Eye (tissue), 1 donor: ENCODE results near the gene GTF2I.
"Not testable (repeated sequence)": the region's sequence is repeated elsewhere in the genome, so short reads cannot be mapped to it uniquely, and the experiment has no call there.

Experiments
- DNase-seq: peaks from one replicate; pipeline ENCODE4 v3.0.0-alpha.2; 2015

GTF2I gene

GRCh38 chr7:74656837-74657691 is 454 bp upstream of the GTF2I start:
- peak; percentile 99 for DNase-seq

GRCh38 chr7:74658178-74659004 is 873 bp downstream of the GTF2I start:
- DNase-seq = peak; percentile 96

GRCh38 chr7:74660202-74660601 is 2.7 kb downstream of the GTF2I start:
- DNase-seq = not testable (repeated sequence)

DNA sequence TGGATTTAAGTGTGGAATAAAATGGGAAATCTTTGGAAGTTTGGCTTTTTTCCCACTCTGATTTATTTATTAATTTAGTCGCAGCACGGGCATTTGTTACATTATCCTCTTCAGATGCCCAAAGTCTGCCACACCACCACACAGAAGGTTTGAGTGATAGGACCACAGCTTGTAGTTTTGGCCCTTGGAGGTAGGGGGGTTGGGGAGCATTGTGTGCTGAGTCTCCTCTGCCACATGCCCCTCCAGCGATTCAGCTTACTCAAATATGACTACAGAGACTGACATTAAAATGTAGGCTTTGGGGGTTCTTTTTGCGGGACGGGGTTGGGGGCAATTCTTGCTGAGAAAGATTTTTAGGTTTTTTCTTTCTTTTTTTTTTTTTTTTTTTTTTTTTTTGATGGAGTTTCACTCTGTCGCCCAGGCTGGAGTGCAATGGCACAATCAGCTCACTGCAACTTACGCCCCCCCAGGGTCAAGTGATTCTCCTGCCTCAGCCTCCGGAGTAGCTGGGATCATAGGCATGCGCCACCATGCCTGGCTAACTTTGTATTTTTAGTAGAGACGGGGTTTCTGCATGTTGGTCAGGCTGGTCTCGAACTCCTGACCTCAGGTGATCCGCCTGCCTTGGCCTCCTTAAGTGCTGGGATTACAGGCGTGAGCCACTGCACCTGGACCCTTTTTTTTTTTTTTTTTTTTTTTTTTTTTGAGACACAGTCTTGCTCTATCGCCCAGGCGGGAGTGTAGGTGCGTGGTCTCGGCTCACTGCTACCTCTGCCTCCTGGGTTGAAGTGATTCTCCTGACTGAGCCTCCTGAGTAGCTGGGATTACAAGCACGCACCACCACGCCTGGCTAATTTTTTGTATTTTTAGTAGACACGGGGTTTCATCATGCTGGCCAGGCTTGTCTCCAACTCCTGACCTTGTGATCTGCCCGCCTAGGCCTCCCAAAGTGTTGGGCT is 4.6 kb downstream of the GTF2I start:
- DNase-seq = not testable (repeated sequence)

- no peak for DNase-seq
These were observed 7.9 kb downstream of the GTF2I start for GRCh38 chr7:74665296-74665938.

DNA sequence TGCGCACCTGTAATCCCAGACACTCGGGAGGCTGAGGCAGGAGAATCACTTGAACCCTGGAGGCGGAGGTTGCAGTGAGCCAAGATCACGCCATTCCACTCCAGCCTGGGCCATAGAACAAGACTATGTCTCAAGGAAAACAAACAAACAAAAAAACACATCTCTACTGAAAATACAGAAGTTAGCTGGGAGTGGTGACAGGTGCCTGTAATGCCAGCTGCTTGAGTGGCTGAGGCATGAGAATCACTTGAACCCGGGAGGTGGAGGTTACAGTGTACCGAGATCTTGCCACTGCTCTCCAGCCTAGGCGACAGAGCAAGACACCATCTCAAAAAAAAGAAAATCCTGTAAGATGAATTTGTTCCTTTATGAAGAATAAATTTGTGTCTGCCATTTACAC is 9.5 kb downstream of the GTF2I start:
- not testable (repeated sequence) for DNase-seq

DNA sequence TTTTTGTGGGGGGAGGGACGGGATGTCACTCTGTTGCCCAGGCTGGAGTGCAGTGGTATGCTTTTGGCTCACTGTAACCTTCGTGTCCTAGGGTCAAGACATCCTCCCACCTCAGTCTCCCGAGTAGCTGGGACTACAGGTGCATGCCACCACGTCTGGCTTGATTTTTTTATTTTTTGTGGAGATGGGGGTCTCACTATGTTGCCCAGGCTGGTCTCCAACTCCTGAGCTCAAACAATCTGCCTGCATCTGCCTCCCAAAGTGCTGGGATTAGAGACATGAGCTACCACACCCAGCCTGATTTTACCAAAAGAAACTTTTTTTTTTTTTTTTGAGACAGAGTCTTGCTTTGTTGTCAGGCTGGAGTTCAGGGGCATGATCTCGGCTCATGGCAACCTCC is 10.0 kb downstream of the GTF2I start:
- DNase-seq = not testable (repeated sequence)

- DNase-seq = no peak
These were observed 14.1 kb downstream of the GTF2I start for GRCh38 chr7:74671602-74672001.

- no peak for DNase-seq
These were observed 14.9 kb downstream of the GTF2I start for GRCh38 chr7:74672343-74672915.

GRCh38 chr7:74674166-74674565 is 16.6 kb downstream of the GTF2I start:
- no peak for DNase-seq

DNA sequence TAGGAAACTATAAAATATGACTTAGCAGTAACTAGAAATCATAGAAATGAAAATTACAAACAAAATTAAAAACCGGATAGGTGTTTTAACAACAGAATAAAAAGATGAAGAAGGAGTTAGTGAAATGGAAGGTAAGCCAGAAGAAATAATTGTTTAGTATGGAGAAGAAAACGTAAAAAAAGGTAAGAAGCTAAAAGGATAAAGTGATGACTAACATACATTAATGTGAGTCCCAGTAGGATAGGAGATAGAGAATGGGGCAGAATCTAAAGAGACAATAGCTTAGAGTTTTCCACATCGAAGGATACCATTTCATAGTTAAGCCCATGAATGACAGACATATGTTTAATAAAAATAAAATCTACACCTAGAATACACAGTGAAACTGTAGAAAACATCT is 25.3 kb downstream of the GTF2I start:
- no peak for DNase-seq

GRCh38 chr7:74683799-74684198 is 26.3 kb downstream of the GTF2I start:
- no peak for DNase-seq

DNA sequence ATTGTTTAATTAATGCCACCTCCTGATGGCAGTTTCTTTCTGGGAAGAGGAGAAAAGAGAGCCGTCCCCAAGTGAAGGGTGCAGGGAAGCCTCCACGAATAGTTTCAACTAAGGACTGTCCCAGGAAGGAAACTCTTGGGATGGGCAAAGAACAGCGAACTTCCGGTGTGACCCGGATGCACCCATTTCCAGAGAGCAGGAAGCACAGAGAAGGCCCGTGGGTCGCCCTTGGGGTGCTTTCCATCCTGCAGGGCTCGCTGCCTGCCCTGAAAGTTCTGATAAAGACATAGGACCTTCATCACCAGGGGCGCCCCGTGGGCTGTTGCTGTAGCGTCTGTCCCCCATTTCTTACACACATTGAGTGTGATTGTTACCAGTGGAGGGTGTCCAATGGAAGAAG is 27.0 kb downstream of the GTF2I start:
- DNase-seq = no peak

- DNase-seq = no peak
These were observed 27.4 kb downstream of the GTF2I start for GRCh38 chr7:74684921-74685320.

DNA sequence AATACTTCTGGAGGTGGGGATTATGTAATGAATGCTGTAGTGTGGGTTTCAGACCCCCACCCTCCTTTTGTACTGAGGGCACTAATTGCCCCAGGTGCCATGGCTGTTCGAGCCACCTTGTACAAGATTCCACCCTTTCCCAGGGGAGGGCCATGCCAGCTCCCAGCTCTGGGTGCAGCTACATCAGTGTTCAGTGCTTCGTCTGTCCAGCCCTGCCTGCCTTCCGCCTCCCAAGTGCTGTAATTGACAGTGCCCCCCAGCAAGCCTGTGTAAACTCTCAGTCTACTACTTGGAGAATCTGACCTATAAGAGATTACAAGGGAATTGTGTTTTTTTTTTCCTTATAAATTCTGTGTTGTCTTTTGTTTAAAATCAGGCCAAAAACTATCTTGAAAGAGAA is 33.0 kb downstream of the GTF2I start:
- no peak for DNase-seq

DNA sequence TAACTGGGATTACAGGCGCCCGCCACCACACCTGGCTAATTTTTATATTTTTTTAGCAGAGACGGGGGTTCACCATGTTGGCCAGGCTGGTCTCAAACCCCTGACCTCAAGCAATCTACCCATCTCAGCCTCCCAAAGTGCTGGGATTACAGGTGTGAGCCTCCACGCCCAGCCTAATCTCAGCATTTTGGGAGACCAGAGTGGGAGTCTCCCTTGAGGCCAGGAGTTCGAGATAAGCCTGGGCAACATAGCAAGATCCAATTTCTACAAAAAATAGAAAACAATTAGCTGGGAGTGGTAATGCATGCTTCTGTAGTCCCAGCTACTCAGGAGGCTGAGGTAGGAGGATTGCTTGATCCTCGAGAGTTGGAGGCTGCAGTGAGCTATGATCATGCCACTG is 46.9 kb downstream of the GTF2I start:
- not testable (repeated sequence) for DNase-seq

- DNase-seq = no peak
These were observed 49.7 kb downstream of the GTF2I start for GRCh38 chr7:74707238-74707637.

- DNase-seq = no peak
These were observed 51.2 kb downstream of the GTF2I start for GRCh38 chr7:74708569-74709275.

GRCh38 chr7:74709880-74710671 is 52.6 kb downstream of the GTF2I start:
- DNase-seq = no peak

DNA sequence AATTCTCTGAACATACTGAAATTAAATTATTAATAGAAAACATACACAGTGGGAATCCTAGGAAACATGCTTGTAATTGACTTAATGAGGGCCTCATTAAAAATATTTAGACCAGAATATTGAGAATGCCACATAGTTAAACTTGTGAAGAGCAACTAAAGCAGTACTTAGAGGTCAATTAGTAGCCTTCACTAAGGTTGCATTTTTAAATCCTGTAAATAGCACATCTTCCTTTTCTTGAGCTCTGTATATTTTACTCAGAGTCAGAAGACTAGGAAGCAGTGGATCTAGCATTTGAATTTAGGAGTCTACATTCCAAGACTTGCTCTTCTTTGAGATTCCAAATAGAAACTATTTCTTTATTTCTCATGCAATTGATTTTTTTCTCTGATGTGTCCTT is 56.0 kb downstream of the GTF2I start:
- DNase-seq = no peak
